ENCODE measurements around the gene RRP8. TPM values are rescaled to one million over a fixed set of nuclear protein-coding genes. Genes with fewer than 3 reads are reported as not detected.

RRP8 gene
- total RNA-seq = 6.7 and 14.0 TPM in 2 replicates

GRCh38 chr11:6603287-6604080 is at the start of gene RRP8, which contains the start of gene ILK:
Gene RRP8 (minus strand): TSS chr11:6603616. CDS start chr11:6603502, 114 bp downstream.
Gene ILK (plus strand): TSS chr11:6603774. CDS start chr11:6604272, 498 bp downstream.

DNA sequence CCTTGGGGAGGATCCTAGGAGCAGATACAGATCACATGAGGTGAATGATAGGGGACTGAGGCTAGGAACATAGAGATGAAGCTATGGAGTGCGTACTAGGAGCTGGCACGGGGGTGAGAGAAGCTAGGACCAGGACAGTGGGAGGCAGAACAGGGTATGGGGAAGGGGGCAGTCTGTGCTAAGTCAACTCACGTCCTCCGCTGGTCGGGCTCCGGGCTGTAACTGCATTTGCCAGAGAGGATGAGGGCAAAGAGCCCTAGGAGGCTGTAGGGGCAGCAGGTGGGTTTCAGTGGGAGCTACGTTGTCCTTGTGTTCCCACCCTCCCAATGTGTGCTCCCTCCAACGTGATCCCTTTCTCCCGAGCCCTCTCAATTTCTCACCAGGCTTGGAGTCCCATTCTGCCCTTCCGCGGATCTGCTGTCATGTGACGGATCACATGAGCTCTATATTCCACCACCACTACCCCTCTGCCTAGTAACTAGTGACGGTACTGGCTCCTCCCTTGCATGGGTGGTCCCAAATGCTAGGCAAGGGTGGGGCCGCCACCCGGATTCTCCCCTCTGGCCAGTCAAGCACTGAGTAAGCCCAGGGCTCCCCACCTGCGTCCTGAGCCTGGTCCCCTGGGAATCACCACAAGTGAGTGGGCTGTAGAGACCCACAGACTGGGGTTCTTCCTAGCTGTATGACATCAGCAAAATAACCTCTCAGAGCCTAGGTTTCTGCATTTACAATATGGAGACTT is 15.8 kb upstream of the RRP8 start, which contains the start of gene TPP1:
TPP1 (minus strand) TSS at position 419 of the 742 bp plus-strand sequence; CDS start at position 397, 22 bp downstream.

DNA sequence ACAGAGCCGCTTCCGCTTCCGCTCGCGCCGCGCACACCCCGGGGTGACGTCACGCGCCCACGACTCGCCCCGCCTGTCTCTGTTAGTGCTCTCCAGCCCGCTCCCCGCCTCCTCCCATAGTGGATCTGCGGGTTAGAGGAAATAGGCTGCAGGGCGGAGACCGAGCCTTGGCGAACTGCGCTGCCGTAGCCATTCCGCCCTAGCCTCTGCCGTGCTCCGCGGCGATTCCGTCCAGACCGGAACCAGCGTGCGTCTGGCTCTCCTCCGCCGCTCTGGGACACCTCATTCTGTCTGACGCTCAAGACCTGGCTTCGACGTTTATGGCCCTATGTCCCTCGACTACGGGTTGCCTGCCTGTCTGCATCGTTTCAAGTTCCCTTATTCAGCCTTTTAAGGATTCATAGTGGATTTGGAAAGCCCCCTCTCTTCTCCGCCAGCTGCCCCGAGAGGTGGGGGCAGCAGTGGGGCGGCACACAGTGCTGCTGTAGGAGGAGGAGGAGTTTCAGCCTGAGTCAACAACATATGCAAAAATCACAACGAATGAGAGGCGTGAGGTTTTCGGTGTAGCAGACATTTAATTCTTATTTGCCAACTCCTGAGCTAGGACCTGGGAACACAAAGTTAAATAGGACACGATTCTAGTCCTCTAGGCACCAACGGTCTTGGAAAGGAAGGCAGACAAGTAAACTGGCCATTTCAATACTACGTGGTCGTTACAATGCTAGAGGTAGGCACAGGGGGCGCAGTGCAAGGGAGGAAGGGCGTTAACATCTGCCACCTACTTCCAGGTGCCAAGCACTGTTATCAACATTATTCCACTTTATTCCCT is 9.0 kb upstream of the RRP8 start, which contains the start of gene TAF10:
TAF10 (minus strand) TSS at position 4 of the 829 bp plus-strand sequence. CDS start 27 bp downstream, outside the sequence.

Other genes starting within 250 kb of the RRP8 start
- gene SMPD1, start 213.1 kb downstream of the RRP8 start, total RNA-seq = 47.8 and 55.1 TPM in 2 replicates
- 20.8 and 21.2 TPM in 2 replicates for gene APBB1, start 184.5 kb downstream of the RRP8 start, total RNA-seq
- gene HPX, start 162.6 kb downstream of the RRP8 start, total RNA-seq = 0.29 TPM in 1 of 2 replicates, not detected in the other
- gene TRIM3, start 129.7 kb downstream of the RRP8 start, total RNA-seq = 10.4 and 12.2 TPM in 2 replicates
- 39.4 and 45.2 TPM in 2 replicates for gene ARFIP2, start 122.3 kb downstream of the RRP8 start, total RNA-seq
- gene TIMM10B, start 122.1 kb downstream of the RRP8 start, total RNA-seq = 19.1 and 31.7 TPM in 2 replicates
- 1.4 and 2.3 TPM in 2 replicates for gene DNHD1, start 106.3 kb downstream of the RRP8 start, total RNA-seq
- gene ILK, start 158 bp upstream of the RRP8 start, total RNA-seq = 83.9 and 93.4 TPM in 2 replicates
- 57.7 and 71.8 TPM in 2 replicates for gene TAF10, start 8.6 kb upstream of the RRP8 start, total RNA-seq
- 82.0 and 93.0 TPM in 2 replicates for gene TPP1, start 15.8 kb upstream of the RRP8 start, total RNA-seq
- gene DCHS1, start 52.2 kb upstream of the RRP8 start, total RNA-seq = 1.6 and 2.0 TPM in 2 replicates
- 36.9 and 60.1 TPM in 2 replicates for gene MRPL17, start 79.7 kb upstream of the RRP8 start, total RNA-seq
- gene OR2AG2, start 168.4 kb upstream of the RRP8 start, total RNA-seq = not detected in 2 replicates
- gene OR2AG1, start 179.4 kb upstream of the RRP8 start, total RNA-seq = not detected in 2 replicates
- 0.06 TPM in 1 of 2 replicates, not detected in the other for gene OR6A2, start 196.1 kb upstream of the RRP8 start, total RNA-seq
- not detected in 2 replicates for gene OR10A5, start 242.1 kb upstream of the RRP8 start, total RNA-seq

Data from cardiac ventricle fibroblast (primary cell).